Esophagus squamous epithelium (tissue), 4 donors: ENCODE results near the gene BCL2L13.

Experiments
- CTCF ChIP-seq, 6 experiments: fragments of 450-650 bp in 4 of 6; fragments of 200-600 bp in 2 of 6; sonication (generic) in 2 of 6; IDR thresholded peaks; one replicate each; pipeline ENCODE4 v1.5.1; 2016 to 2019; ENCODE audit warnings: antibody characterized with exemption in 6 of 6, mild to moderate bottlenecking in 4 of 6, moderate library complexity in 4 of 6
- POLR2A ChIP-seq, 4 donors: fragments of 450-650 bp; IDR thresholded peaks; one replicate each; pipeline ENCODE4 v1.6.1; 2017; ENCODE audit warnings: antibody characterized with exemption in 4 of 4, mild to moderate bottlenecking in 4 of 4, moderate library complexity in 3 of 4

GRCh38 chr22:17590586-17590985 lies 48.0 kb upstream of the BCL2L13 start:
- TF ChIP-seq CTCF (IDR thresholded peaks at IDR 0.05), result no peak
- TF ChIP-seq POLR2A (IDR thresholded peaks at IDR 0.05), result no peak
